Sigmoid colon (tissue), 4 donors: ENCODE data around the gene JMJD1C.

ENCODE experiments used
- POLR2AphosphoS5 ChIP-seq, 4 donors: sonication (generic); formaldehyde crosslinking; IDR thresholded peaks; one replicate each; pipeline ENCODE4 v1.6.1; 2017; ENCODE audit warnings: antibody characterized with exemption in 4 of 4
- TF ChIP-seq, protein P1 (sequence below), 4 experiments: fragments of 450-650 bp in 3 of 4; fragments of 200-600 bp in 1 of 4; IDR thresholded peaks; one replicate each; pipeline ENCODE4 v1.5.1; 2016 to 2019; ENCODE audit warnings: antibody characterized with exemption in 4 of 4, mild to moderate bottlenecking in 3 of 4, moderate library complexity in 2 of 4

DNA sequence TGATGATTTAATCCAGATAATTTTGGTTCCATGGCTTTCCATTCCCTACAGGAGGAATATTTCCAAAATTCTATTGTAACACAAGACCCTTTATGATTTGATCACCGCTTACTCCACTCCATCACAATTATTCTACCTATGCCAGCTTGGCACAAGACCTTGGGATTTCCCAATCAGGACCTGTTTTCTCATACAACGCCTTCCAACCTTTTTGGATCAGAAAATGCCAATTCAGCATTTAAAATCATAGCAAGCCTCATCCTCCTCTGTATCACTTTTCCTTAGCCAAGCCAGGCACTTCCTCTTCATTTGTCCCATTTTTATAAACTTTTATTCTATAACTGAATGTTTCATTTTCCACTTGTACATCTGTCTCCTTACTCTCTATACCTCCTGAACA is 100.9 kb downstream of the JMJD1C start:
- no peak for TF ChIP-seq POLR2AphosphoS5 (IDR thresholded peaks at IDR 0.05)
- TF ChIP-seq, protein P1, sequence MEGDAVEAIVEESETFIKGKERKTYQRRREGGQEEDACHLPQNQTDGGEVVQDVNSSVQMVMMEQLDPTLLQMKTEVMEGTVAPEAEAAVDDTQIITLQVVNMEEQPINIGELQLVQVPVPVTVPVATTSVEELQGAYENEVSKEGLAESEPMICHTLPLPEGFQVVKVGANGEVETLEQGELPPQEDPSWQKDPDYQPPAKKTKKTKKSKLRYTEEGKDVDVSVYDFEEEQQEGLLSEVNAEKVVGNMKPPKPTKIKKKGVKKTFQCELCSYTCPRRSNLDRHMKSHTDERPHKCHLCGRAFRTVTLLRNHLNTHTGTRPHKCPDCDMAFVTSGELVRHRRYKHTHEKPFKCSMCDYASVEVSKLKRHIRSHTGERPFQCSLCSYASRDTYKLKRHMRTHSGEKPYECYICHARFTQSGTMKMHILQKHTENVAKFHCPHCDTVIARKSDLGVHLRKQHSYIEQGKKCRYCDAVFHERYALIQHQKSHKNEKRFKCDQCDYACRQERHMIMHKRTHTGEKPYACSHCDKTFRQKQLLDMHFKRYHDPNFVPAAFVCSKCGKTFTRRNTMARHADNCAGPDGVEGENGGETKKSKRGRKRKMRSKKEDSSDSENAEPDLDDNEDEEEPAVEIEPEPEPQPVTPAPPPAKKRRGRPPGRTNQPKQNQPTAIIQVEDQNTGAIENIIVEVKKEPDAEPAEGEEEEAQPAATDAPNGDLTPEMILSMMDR (IDR thresholded peaks at IDR 0.05) = no peak
